HepG2 (cell line): Measurements from ENCODE around the gene C1RL. TPM values are rescaled to one million over a fixed set of nuclear protein-coding genes. Genes with fewer than 3 reads are reported as not detected.

ENCODE experiments used
- ATAC-seq: fragments of 200-7000 bp; cut with Tn5 transposase; 3 replicates; pipeline ENCODE4 v1.9.1; 2020; ENCODE audit warnings: mild to moderate bottlenecking, moderate library complexity
- BruUV-seq: library from RNA; stranded (reverse); fragments of 400-500 nt; replicated peaks from 2 replicates; lab custom pipeline; 2021; lab: Mats Ljungman, UMichigan
- CTCF ChIA-PET: fragments of 300-600 bp; formaldehyde crosslinking; extraction: SDS; loops from one replicate; lab custom pipeline; 2021; ENCODE audit warnings: low total read pairs, inconsistent platforms, low intra/inter-chr PET ratio; lab: Yijun Ruan, JAX
- POLR2A ChIA-PET: fragments of 350-600 bp; sonication (Branson Sonifier 250); formaldehyde crosslinking; loops from one replicate; lab custom pipeline; 2020; ENCODE audit warnings: antibody characterized with exemption, inconsistent platforms; lab: Yijun Ruan, JAX
- DNase-seq: peaks from one replicate; pipeline ENCODE4 v3.0.0-alpha.2; 2015; ENCODE audit warnings: low spot score
- FAIRE-seq: peaks from 3 replicates; lab custom pipeline; 2011; peaks lifted over from hg19 to GRCh38; lab: Jason Lieb, UNC
- H2AFZ ChIP-seq: one replicate; pipeline ENCODE4 v1.6.1; 2011; ENCODE audit warnings: low read length, inconsistent platforms
- H3K27ac ChIP-seq: fragments of 300-600 bp; 3 replicates; pipeline ENCODE4 v1.8.0; 2011; ENCODE audit warnings: mixed run types, mild to moderate bottlenecking, mixed read lengths, low read length, inconsistent platforms; ENCODE audit not compliant: insufficient read depth; ENCODE audit errors: extremely low read length
- H3K27me3 ChIP-seq, 2 experiments: fragments of 200-600 bp in 1 of 2; 2 replicates in 1 of 2; 3 replicates in 1 of 2; pipeline versions ENCODE4 v1.6.0 to v1.8.0; 2011; ENCODE audit warnings: low read length in 2 of 2, mild to moderate bottlenecking in 2 of 2, moderate library complexity in 2 of 2, inconsistent platforms in 1 of 2; ENCODE audit not compliant: insufficient read depth in 2 of 2, control insufficient read depth in 1 of 2
- H3K36me3 ChIP-seq, 2 experiments: fragments of 200-600 bp in 1 of 2; replicated peaks in 1 of 2; 2 replicates in 1 of 2; 3 replicates in 1 of 2; pipeline versions ENCODE4 v1.5.1 to v1.8.0; 2011; ENCODE audit warnings: low read length in 2 of 2, inconsistent platforms in 1 of 2; ENCODE audit not compliant: insufficient read depth in 2 of 2, control insufficient read depth in 1 of 2
- H3K4me1 ChIP-seq: 2 replicates; pipeline ENCODE4 v1.5.1; 2012; ENCODE audit warnings: low read length, inconsistent platforms; ENCODE audit not compliant: insufficient read depth
- H3K4me2 ChIP-seq: 2 replicates; pipeline ENCODE4 v1.6.0; 2011; ENCODE audit warnings: low read depth, low read length, inconsistent platforms
- H3K4me3 ChIP-seq, 3 experiments: fragments of 200-600 bp in 1 of 3; sonication (generic), shearing (Covaris generic) in 1 of 3; replicated peaks in 1 of 3; 2 replicates each; pipeline ENCODE4 v1.5.1; 2011 to 2016; ENCODE audit warnings: low read length in 3 of 3, inconsistent platforms in 2 of 3, low read depth in 2 of 3, mild to moderate bottlenecking in 2 of 3, control low read depth in 1 of 3, mixed read lengths in 1 of 3; ENCODE audit not compliant: insufficient read depth in 1 of 3
- H3K79me2 ChIP-seq: one replicate; pipeline ENCODE4 v1.6.1; 2011; ENCODE audit warnings: low read length, inconsistent platforms; ENCODE audit not compliant: insufficient read depth
- H3K9ac ChIP-seq: 2 replicates; pipeline ENCODE4 v1.6.0; 2011; ENCODE audit warnings: mild to moderate bottlenecking, low read depth, low read length, inconsistent platforms; ENCODE audit not compliant: insufficient read depth
- H3K9me3 ChIP-seq: 2 replicates; pipeline ENCODE4 v1.5.1; 2012; ENCODE audit warnings: mild to moderate bottlenecking, low read length
- H4K20me1 ChIP-seq: 2 replicates; pipeline ENCODE4 v1.6.0; 2011; ENCODE audit warnings: inconsistent platforms, mild to moderate bottlenecking, low read length, moderate library complexity; ENCODE audit not compliant: insufficient read depth
- BORCS8-MEF2B ChIP-seq: sonication (generic); formaldehyde crosslinking; IDR thresholded peaks from 2 replicates; pipeline ENCODE4 v1.8.0; 2022; ENCODE audit warnings: mild to moderate bottlenecking, missing genetic modification reagents
- GLI4 ChIP-seq: sonication (generic); formaldehyde crosslinking; IDR thresholded peaks from 2 replicates; pipeline ENCODE4 v1.5.1; 2020; ENCODE audit warnings: missing genetic modification reagents, mild to moderate bottlenecking, moderate library complexity, borderline replicate concordance
- MEIS1 ChIP-seq: sonication (generic); formaldehyde crosslinking; IDR thresholded peaks from 2 replicates; pipeline ENCODE4 v1.9.0; 2021; ENCODE audit warnings: mild to moderate bottlenecking, missing genetic modification reagents, moderate library complexity, borderline replicate concordance
- MTF1 ChIP-seq: sonication (generic); formaldehyde crosslinking; IDR thresholded peaks from 2 replicates; pipeline ENCODE4 v1.5.0; 2020; ENCODE audit warnings: missing genetic modification reagents
- ZKSCAN5 ChIP-seq: sonication (generic); formaldehyde crosslinking; IDR thresholded peaks from 2 replicates; pipeline ENCODE4 v1.5.1; 2020; ENCODE audit warnings: mild to moderate bottlenecking, missing genetic modification reagents
- ZNF121 ChIP-seq: sonication (generic); formaldehyde crosslinking; IDR thresholded peaks from 2 replicates; pipeline ENCODE4 v1.5.0; 2020; ENCODE audit warnings: mild to moderate bottlenecking, missing genetic modification reagents
- ZNF20 ChIP-seq: sonication (generic); formaldehyde crosslinking; IDR thresholded peaks from 2 replicates; pipeline ENCODE4 v1.4.0; 2020; ENCODE audit warnings: mild to moderate bottlenecking, moderate library complexity, missing genetic modification reagents
- ZNF235 ChIP-seq: sonication (generic); formaldehyde crosslinking; IDR thresholded peaks from 2 replicates; pipeline ENCODE4 v1.8.1; 2023; ENCODE audit warnings: mild to moderate bottlenecking, missing genetic modification reagents, borderline replicate concordance
- WGBS: methylation state at CpG from one replicate; pipeline ENCODE4 v1.1.6; 2017; ENCODE audit warnings: low lambda C conversion rate; 5-methylcytosine and 5-hydroxymethylcytosine counted together
- in situ Hi-C: cut with HindIII; loops from 2 replicates; pipeline ENCODE4 v1.10.0; 2017; ENCODE audit warnings: low pct_unique_long_range_greater_than_20kb; ENCODE audit not compliant: extremely low pct_ligation_motif_present
- intact Hi-C: fragments of 100-400 bp; cut with micrococcal nuclease; formaldehyde crosslinking; loops from one replicate; pipeline ENCODE4 v1.10.0; 2022; ENCODE audit not compliant: unreplicated experiment
- polyA plus RNA-seq, 8 experiments: library from polyadenylated mRNA; depleted of rRNA in 3 of 8; stranded (reverse) in 7 of 8; unstranded in 1 of 8; fragments of >200 nt; fragmentation: Illumina TruSeq in 4 of 8; extraction: Trizol in 4 of 8; gene quantifications; 2 replicates each; pipeline versions ENCODE4 v1.2.1 to v1.2.3, GENCODE V29; 2011 to 2016; ENCODE audit warnings: low read depth in 4 of 8, missing spikeins in 1 of 8, mixed read lengths in 1 of 8; ENCODE audit not compliant: insufficient read depth in 1 of 8
- total RNA-seq, 5 experiments: library from RNA; depleted of rRNA; stranded (reverse); fragments of >200 nt; fragmentation: Illumina TruSeq; extraction: Trizol; gene quantifications; 2 replicates each; pipeline ENCODE4 v1.2.3, GENCODE V29; 2016; ENCODE audit warnings: low read depth in 1 of 5
- TF ChIP-seq, protein P1 (sequence below): sonication (generic); formaldehyde crosslinking; IDR thresholded peaks from 2 replicates; pipeline ENCODE4 v1.4.0; 2020; ENCODE audit warnings: missing genetic modification reagents; ENCODE audit errors: not compliant biosample characterization
- TF ChIP-seq, protein P2 (sequence below): sonication (generic); formaldehyde crosslinking; IDR thresholded peaks from 2 replicates; pipeline ENCODE4 v1.5.1; 2020; ENCODE audit warnings: mild to moderate bottlenecking, missing genetic modification reagents, moderate library complexity
- TF ChIP-seq, protein P3 (sequence below): sonication (generic); formaldehyde crosslinking; IDR thresholded peaks from 2 replicates; pipeline ENCODE4 v1.8.0; 2022; ENCODE audit warnings: missing genetic modification reagents, mild to moderate bottlenecking, inconsistent platforms, borderline replicate concordance

C1RL gene
- total and polyA plus RNA-seq, 2 of the 13 experiments (the other 11 are each of a cell fraction or from before 2014, with no cell fraction given), result 28.9 to 53.1 TPM

DNA sequence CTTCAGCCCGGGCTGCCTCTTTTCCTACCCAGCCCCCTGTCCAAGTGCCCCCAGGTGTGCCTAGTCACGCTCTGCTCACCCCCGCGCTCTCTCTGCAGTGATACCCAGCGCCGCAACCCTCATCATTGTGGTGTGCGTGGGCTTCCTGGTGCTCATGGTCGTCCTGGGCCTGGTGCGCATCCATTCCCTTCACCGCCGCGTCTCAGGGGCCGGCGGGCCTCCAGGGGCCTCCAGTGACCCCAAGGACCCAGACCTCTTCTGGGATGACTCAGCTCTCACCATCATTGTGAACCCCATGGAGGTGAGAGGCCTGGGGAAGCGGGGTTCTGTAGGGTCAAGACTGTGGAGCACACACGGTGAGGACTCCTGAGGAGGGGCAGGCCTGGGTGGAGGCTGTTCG lies 48.4 kb upstream of the C1RL start:
- Histone ChIP-seq H4K20me1 (no peaks in the 10 kb centered on the region), H3K27me3 (no peaks in the 10 kb centered on the region), H3K9me3 (no peaks in the 10 kb centered on the region), H3K4me2 (no peak overlapping the region), H3K4me1 (0 out of 2 replicates have a peak, but pooled peaks cover 2% of the 10 kb centered on the region), H3K4me3 (no peak overlapping the region), H3K27ac (no peak overlapping the region), H3K79me2 (no peaks in the 10 kb centered on the region), H3K36me3 (peaks cover 20 to 25% of the 10 kb centered on the region in 2 experiments; a peak in 3 of 5 replicates), H3K9ac (no peak overlapping the region), H2AFZ (no peak overlapping the region)
- intact Hi-C loops (no loop called here), in situ Hi-C loops (no loop called here)
- ATAC-seq, result no peak
- 94% methylated on average over 17 of the region's 17 CpGs for WGBS
- ChIA-PET CTCF (no interaction called here), POLR2A (no interaction called here)
- no TSS peak for BruUV-seq
- FAIRE-seq, result no peak
- TF ChIP-seq BORCS8-MEF2B (CRISPR knock-in tag), result no peak
- TF ChIP-seq ZNF121 (CRISPR knock-in tag), result no peak
- TF ChIP-seq MTF1 (CRISPR knock-in tag), result no peak
- TF ChIP-seq ZNF20, result no peak
- TF ChIP-seq, protein P1, sequence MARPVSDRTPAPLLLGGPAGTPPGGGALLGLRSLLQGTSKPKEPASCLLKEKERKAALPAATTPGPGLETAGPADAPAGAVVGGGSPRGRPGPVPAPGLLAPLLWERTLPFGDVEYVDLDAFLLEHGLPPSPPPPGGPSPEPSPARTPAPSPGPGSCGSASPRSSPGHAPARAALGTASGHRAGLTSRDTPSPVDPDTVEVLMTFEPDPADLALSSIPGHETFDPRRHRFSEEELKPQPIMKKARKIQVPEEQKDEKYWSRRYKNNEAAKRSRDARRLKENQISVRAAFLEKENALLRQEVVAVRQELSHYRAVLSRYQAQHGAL (CRISPR knock-in tag), result no peak
- no peak for TF ChIP-seq GLI4 (CRISPR knock-in tag)
- no peak for TF ChIP-seq ZKSCAN5
- TF ChIP-seq, protein P2, sequence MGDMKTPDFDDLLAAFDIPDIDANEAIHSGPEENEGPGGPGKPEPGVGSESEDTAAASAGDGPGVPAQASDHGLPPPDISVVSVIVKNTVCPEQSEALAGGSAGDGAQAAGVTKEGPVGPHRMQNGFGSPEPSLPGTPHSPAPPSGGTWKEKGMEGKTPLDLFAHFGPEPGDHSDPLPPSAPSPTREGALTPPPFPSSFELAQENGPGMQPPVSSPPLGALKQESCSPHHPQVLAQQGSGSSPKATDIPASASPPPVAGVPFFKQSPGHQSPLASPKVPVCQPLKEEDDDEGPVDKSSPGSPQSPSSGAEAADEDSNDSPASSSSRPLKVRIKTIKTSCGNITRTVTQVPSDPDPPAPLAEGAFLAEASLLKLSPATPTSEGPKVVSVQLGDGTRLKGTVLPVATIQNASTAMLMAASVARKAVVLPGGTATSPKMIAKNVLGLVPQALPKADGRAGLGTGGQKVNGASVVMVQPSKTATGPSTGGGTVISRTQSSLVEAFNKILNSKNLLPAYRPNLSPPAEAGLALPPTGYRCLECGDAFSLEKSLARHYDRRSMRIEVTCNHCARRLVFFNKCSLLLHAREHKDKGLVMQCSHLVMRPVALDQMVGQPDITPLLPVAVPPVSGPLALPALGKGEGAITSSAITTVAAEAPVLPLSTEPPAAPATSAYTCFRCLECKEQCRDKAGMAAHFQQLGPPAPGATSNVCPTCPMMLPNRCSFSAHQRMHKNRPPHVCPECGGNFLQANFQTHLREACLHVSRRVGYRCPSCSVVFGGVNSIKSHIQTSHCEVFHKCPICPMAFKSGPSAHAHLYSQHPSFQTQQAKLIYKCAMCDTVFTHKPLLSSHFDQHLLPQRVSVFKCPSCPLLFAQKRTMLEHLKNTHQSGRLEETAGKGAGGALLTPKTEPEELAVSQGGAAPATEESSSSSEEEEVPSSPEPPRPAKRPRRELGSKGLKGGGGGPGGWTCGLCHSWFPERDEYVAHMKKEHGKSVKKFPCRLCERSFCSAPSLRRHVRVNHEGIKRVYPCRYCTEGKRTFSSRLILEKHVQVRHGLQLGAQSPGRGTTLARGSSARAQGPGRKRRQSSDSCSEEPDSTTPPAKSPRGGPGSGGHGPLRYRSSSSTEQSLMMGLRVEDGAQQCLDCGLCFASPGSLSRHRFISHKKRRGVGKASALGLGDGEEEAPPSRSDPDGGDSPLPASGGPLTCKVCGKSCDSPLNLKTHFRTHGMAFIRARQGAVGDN (CRISPR knock-in tag), result no peak
- no peak for TF ChIP-seq MEIS1 (CRISPR knock-in tag)
- TF ChIP-seq, protein P3, sequence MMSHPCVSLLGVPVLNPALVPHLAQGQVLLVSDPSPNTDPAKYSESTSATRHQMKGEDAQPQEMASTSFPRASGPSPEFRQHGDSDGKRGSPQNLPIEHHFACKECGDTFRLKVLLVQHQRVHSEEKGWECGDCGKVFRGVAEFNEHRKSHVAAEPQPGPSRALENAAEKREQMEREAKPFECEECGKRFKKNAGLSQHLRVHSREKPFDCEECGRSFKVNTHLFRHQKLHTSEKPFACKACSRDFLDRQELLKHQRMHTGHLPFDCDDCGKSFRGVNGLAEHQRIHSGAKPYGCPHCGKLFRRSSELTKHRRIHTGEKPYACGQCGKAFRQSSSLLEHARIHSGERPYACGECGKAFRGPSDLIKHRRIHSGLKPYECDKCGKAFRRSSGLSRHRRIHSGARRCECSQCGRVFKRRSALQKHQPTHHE, result no peak
- no peak for TF ChIP-seq ZNF235 (CRISPR knock-in tag)
- DNase-seq, result no peak
